Measurements from ENCODE around the gene WWTR1. TPM values are rescaled to one million over a fixed set of nuclear protein-coding genes. Genes with fewer than 3 reads are reported as not detected.

Gene WWTR1
- total and polyA plus RNA-seq, 2 donors (not counting 3 experiments of a cell fraction or from before 2014, with no cell fraction given): 210 to 341 TPM

DNA sequence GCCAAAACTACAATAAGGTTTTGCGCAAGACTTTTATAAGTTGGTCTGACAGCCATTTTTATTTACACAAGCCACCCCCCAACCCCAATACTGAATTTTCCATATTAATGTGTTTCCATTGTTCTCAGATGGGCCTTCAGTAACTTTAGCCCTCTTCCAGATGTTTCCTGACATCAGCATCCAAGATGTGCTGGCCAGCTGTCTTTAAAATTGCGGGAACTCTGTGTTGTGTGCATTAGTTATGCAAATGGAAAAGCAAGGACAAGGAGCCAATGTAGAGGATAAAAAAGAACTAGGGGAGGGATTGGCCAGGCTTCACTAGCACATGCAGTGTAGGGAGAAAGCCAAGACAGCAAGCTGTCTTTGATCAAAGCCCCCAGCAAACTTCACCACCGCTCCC, 49.1 kb upstream of the WWTR1 start:
- ChIA-PET CTCF (interaction anchor here (1.0 kb wide), 1 partner anchor 10 kb away, joined by 4 read pairs; no protein-coding TSS in a partner anchor), POLR2A (no interaction called here)
- Histone ChIP-seq H3K4me3 (replicated peaks in 1 of 3; ENCODE audit: insufficient read depth in 1 of 3, low read depth in 1 of 3, low read length in 3 of 3) (no peak overlapping the region), H3K79me2 (ENCODE audit: control insufficient read depth, insufficient read depth, low read length) (no peaks in the 10 kb centered on the region), H3K9me1 (replicated peaks; ENCODE audit: control insufficient read depth, extremely low read depth, insufficient read depth, low read length) (no peaks in the 10 kb centered on the region), H3K27ac (ENCODE audit: insufficient read depth, low read depth, low read length) (no peak overlapping the region), H3K4me2 (ENCODE audit: insufficient read depth, low read length) (no peak overlapping the region), H3K36me3 (ENCODE audit: control insufficient read depth in 2 of 2, extremely low read depth in 1 of 2, insufficient read depth in 2 of 2, low read length in 2 of 2) (no peaks in the 10 kb centered on the region), H3K9me3 (replicated peaks; ENCODE audit: control insufficient read depth, insufficient read depth, low read length) (no peaks in the 10 kb centered on the region), H3K4me1 (ENCODE audit: control insufficient read depth, extremely low read depth, insufficient read depth, low read length) (no peaks in the 10 kb centered on the region), H3K9ac (replicated peaks; ENCODE audit: extremely low read depth, insufficient read depth, low read length) (no peak overlapping the region), H2AFZ (ENCODE audit: low read depth, low read length) (no peak overlapping the region), H4K20me1 (replicated peaks; ENCODE audit: control insufficient read depth, extremely low read depth, insufficient read depth, low read length) (no peaks in the 10 kb centered on the region), H3K27me3 (ENCODE audit: control insufficient read depth in 2 of 2, insufficient read depth in 2 of 2, low read length in 2 of 2) (no peaks in the 10 kb centered on the region)
- dilution Hi-C loops (cut with MboI; ENCODE audit: extremely low pct_ligation_motif_present, low sequenced_read_pairs) (no loop called here), intact Hi-C loops (cut with micrococcal nuclease) (no loop called here)
- no peak for FAIRE-seq
- DNase-seq (ENCODE audit: low read depth, low spot score): peak; percentile 68
- no TSS peak for BruUV-seq (replicated peaks)
- no peak for TF ChIP-seq FOS (IDR thresholded peaks at IDR 0.05; ENCODE audit: borderline replicate concordance, insufficient read depth, low read length)
- TF ChIP-seq POLR2AphosphoS5 (IDR thresholded peaks at IDR 0.05; ENCODE audit: insufficient read depth, low read depth, low read length): no peak
- TF ChIP-seq EZH2 (IDR thresholded peaks at IDR 0.05; ENCODE audit: borderline replicate concordance, low read depth, low read length, severe bottlenecking): no peak
- TF ChIP-seq GATA2 (IDR thresholded peaks at IDR 0.05; ENCODE audit: insufficient read depth, insufficient read length, low read depth, low read length): no peak
- TF ChIP-seq, protein P1, sequence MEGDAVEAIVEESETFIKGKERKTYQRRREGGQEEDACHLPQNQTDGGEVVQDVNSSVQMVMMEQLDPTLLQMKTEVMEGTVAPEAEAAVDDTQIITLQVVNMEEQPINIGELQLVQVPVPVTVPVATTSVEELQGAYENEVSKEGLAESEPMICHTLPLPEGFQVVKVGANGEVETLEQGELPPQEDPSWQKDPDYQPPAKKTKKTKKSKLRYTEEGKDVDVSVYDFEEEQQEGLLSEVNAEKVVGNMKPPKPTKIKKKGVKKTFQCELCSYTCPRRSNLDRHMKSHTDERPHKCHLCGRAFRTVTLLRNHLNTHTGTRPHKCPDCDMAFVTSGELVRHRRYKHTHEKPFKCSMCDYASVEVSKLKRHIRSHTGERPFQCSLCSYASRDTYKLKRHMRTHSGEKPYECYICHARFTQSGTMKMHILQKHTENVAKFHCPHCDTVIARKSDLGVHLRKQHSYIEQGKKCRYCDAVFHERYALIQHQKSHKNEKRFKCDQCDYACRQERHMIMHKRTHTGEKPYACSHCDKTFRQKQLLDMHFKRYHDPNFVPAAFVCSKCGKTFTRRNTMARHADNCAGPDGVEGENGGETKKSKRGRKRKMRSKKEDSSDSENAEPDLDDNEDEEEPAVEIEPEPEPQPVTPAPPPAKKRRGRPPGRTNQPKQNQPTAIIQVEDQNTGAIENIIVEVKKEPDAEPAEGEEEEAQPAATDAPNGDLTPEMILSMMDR (IDR thresholded peaks at IDR 0.05; ENCODE audit: extremely low read depth in 1 of 2, insufficient read depth in 1 of 2, low read depth in 1 of 2, low read length in 2 of 2): no peak
- TF ChIP-seq JUN (IDR thresholded peaks at IDR 0.05; ENCODE audit: borderline replicate concordance, insufficient read depth, insufficient read length, low read depth): no peak
- TF ChIP-seq POLR2A (IDR thresholded peaks at IDR 0.05; ENCODE audit: low read depth, low read length): no peak
- TF ChIP-seq, protein P2, sequence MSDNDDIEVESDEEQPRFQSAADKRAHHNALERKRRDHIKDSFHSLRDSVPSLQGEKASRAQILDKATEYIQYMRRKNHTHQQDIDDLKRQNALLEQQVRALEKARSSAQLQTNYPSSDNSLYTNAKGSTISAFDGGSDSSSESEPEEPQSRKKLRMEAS (IDR thresholded peaks at IDR 0.05; ENCODE audit: insufficient read depth, insufficient read length): no peak
- no peak for TF ChIP-seq MYC (IDR thresholded peaks at IDR 0.05; ENCODE audit: low read depth, low read length)
